H1 (cell line): ENCODE data around the gene MACC1. TPM values are rescaled to one million over a fixed set of nuclear protein-coding genes. Genes with fewer than 3 reads are reported as not detected.

ENCODE experiments used
- CTCF ChIA-PET: fragments of 300-600 bp; sonication (Branson Sonifier 250); formaldehyde crosslinking; loops from one replicate; lab custom pipeline; 2021; ENCODE audit not compliant: partially characterized antibody; lab: Charles Lee
- POLR2A ChIA-PET: fragments of 300-600 bp; sonication (Branson Sonifier 250); formaldehyde crosslinking; loops from one replicate; lab custom pipeline; 2021; ENCODE audit warnings: inconsistent platforms; ENCODE audit not compliant: partially characterized antibody; lab: Charles Lee
- DNase-seq, 2 experiments: peaks; one replicate each; pipeline versions ENCODE4 v3.0.0 to v3.0.0-alpha.2; 2010 to 2022; ENCODE audit warnings: low spot score in 2 of 2, low read depth in 1 of 2, mixed read lengths in 1 of 2
- FAIRE-seq: peaks from 2 replicates; lab custom pipeline; 2011; peaks lifted over from hg19 to GRCh38; lab: Jason Lieb, UNC
- H2AFZ ChIP-seq: 2 replicates; pipeline ENCODE4 v1.8.1; 2012; ENCODE audit warnings: low read length, inconsistent platforms
- H2AK5ac ChIP-seq: 2 replicates; pipeline ENCODE4 v1.6.1; 2013; ENCODE audit warnings: low read depth, low read length
- H2BK120ac ChIP-seq: replicated peaks from 2 replicates; pipeline ENCODE3; 2013; ENCODE audit warnings: low read depth, low read length, inconsistent platforms
- H2BK12ac ChIP-seq: 2 replicates; pipeline ENCODE4 v1.6.1; 2013; ENCODE audit warnings: low read depth, low read length
- H2BK15ac ChIP-seq: 2 replicates; pipeline ENCODE4 v1.6.1; 2013; ENCODE audit warnings: low read length
- H2BK20ac ChIP-seq: 2 replicates; pipeline ENCODE4 v1.6.1; 2013; ENCODE audit warnings: low read length
- H2BK5ac ChIP-seq: 2 replicates; pipeline ENCODE4 v1.6.1; 2013; ENCODE audit warnings: low read depth, low read length
- H3K14ac ChIP-seq: 2 replicates; pipeline ENCODE4 v1.6.1; 2013; ENCODE audit warnings: inconsistent platforms; ENCODE audit not compliant: insufficient read length
- H3K18ac ChIP-seq: 2 replicates; pipeline ENCODE4 v1.6.1; 2013; ENCODE audit warnings: low read length; ENCODE audit errors: extremely low read depth
- H3K23ac ChIP-seq: 2 replicates; pipeline ENCODE4 v1.6.1; 2013; ENCODE audit warnings: inconsistent platforms; ENCODE audit not compliant: insufficient read length
- H3K23me2 ChIP-seq: 2 replicates; pipeline ENCODE4 v1.6.1; 2013; ENCODE audit warnings: low read depth, low read length
- H3K27ac ChIP-seq: 2 replicates; pipeline ENCODE4 v1.6.1; 2011; ENCODE audit warnings: low read depth, low read length, inconsistent platforms
- H3K27me3 ChIP-seq, 4 experiments: replicated peaks in 1 of 4; 1 replicate in 1 of 4; 2 replicates in 3 of 4; pipeline versions ENCODE4 v1.6.1 to v1.8.1; 2011 to 2013; ENCODE audit warnings: low read length in 3 of 4, mild to moderate bottlenecking in 3 of 4, inconsistent platforms in 2 of 4, mixed read lengths in 2 of 4, moderate library complexity in 1 of 4; ENCODE audit not compliant: control insufficient read depth in 3 of 4, insufficient read depth in 3 of 4; ENCODE audit errors: extremely low read depth in 1 of 4
- H3K36me3 ChIP-seq, 4 experiments: 2 replicates each; pipeline versions ENCODE4 v1.6.1 to v1.8.1; 2011 to 2013; ENCODE audit warnings: mild to moderate bottlenecking in 4 of 4, low read length in 3 of 4, moderate library complexity in 2 of 4, control low read depth in 1 of 4, inconsistent platforms in 1 of 4; ENCODE audit not compliant: insufficient read depth in 4 of 4, control insufficient read depth in 2 of 4
- H3K4ac ChIP-seq: replicated peaks from 2 replicates; pipeline ENCODE3; 2013; ENCODE audit warnings: low read length, low read depth, mixed read lengths, inconsistent platforms; ENCODE audit not compliant: insufficient read length
- H3K4me1 ChIP-seq, 4 experiments: replicated peaks in 1 of 4; 1 replicate in 1 of 4; 2 replicates in 3 of 4; pipeline versions ENCODE4 v1.6.1 to v1.8.1; 2011 to 2013; ENCODE audit warnings: low read length in 3 of 4, inconsistent platforms in 2 of 4, mixed read lengths in 1 of 4; ENCODE audit not compliant: insufficient read depth in 4 of 4, control insufficient read depth in 3 of 4
- H3K4me2 ChIP-seq, 2 experiments: 2 replicates each; pipeline versions ENCODE4 v1.6.1 to v1.8.1; 2011 to 2013; ENCODE audit warnings: low read depth in 2 of 2, low read length in 2 of 2, control low read depth in 1 of 2, inconsistent platforms in 1 of 2, mild to moderate bottlenecking in 1 of 2; ENCODE audit not compliant: insufficient read depth in 1 of 2
- H3K4me3 ChIP-seq, 4 experiments: fragments of 200-600, 300-600 bp in 1 of 4; sonication (generic), shearing (Covaris generic), sonication (Bioruptor Twin) in 1 of 4; 2 replicates each; pipeline versions ENCODE4 v1.5.1 to v1.8.1; 2011 to 2016; ENCODE audit warnings: low read length in 4 of 4, low read depth in 3 of 4, control low read depth in 2 of 4, inconsistent platforms in 2 of 4, mild to moderate bottlenecking in 2 of 4, mixed read lengths in 1 of 4, moderate library complexity in 1 of 4; ENCODE audit not compliant: insufficient read depth in 2 of 4; ENCODE audit errors: extremely low read depth in 1 of 4
- H3K56ac ChIP-seq: replicated peaks from 2 replicates; pipeline ENCODE3; 2013; ENCODE audit warnings: low read depth, mild to moderate bottlenecking, mixed read lengths, low read length, inconsistent platforms; ENCODE audit not compliant: insufficient read length
- H3K79me1 ChIP-seq: 2 replicates; pipeline ENCODE4 v1.6.1; 2013; ENCODE audit warnings: low read depth, low read length, control low read depth
- H3K79me2 ChIP-seq, 2 experiments: 2 replicates each; pipeline versions ENCODE4 v1.6.1 to v1.8.1; 2012 to 2013; ENCODE audit warnings: low read length in 2 of 2, mild to moderate bottlenecking in 2 of 2, inconsistent platforms in 1 of 2; ENCODE audit not compliant: insufficient read depth in 2 of 2, control insufficient read depth in 1 of 2
- H3K9ac ChIP-seq, 4 experiments: replicated peaks in 1 of 4; 1 replicate in 1 of 4; 2 replicates in 3 of 4; pipeline versions ENCODE4 v1.6.1 to v1.8.1; 2011 to 2013; ENCODE audit warnings: low read depth in 3 of 4, low read length in 3 of 4, control low read depth in 2 of 4, mild to moderate bottlenecking in 2 of 4, moderate library complexity in 2 of 4, inconsistent platforms in 1 of 4; ENCODE audit errors: extremely low read depth in 1 of 4
- H3K9me3 ChIP-seq, 2 experiments: 2 replicates each; pipeline versions ENCODE4 v1.6.1 to v1.8.1; 2012 to 2013; ENCODE audit warnings: mild to moderate bottlenecking in 2 of 2, moderate library complexity in 2 of 2, control low read depth in 1 of 2, inconsistent platforms in 1 of 2, low read depth in 1 of 2, low read length in 1 of 2, mixed read lengths in 1 of 2; ENCODE audit not compliant: insufficient read depth in 2 of 2
- H4K20me1 ChIP-seq, 2 experiments: replicated peaks in 1 of 2; 2 replicates each; pipeline versions ENCODE3 to v1.8.1; 2011 to 2013; ENCODE audit warnings: inconsistent platforms in 2 of 2, low read length in 2 of 2, mild to moderate bottlenecking in 1 of 2; ENCODE audit not compliant: insufficient read depth in 2 of 2, control insufficient read depth in 1 of 2
- H4K5ac ChIP-seq: 2 replicates; pipeline ENCODE4 v1.6.1; 2013; ENCODE audit warnings: low read length, low read depth, mixed read lengths, inconsistent platforms; ENCODE audit not compliant: insufficient read length
- H4K8ac ChIP-seq: 2 replicates; pipeline ENCODE4 v1.8.0; 2013; ENCODE audit warnings: mild to moderate bottlenecking, moderate library complexity, low read length, inconsistent platforms; ENCODE audit not compliant: insufficient read depth; ENCODE audit errors: extremely low read depth
- H4K91ac ChIP-seq: replicated peaks from 2 replicates; pipeline ENCODE3; 2013; ENCODE audit warnings: low read length, mixed read lengths, inconsistent platforms; ENCODE audit not compliant: insufficient read length
- JUND ChIP-seq: IDR thresholded peaks from 2 replicates; pipeline ENCODE4 v1.6.1; 2011; ENCODE audit warnings: mild to moderate bottlenecking, improper control_type of control experiment, low read length
- KDM4A ChIP-seq: IDR thresholded peaks from one replicate; pipeline ENCODE4 v1.7.1; 2012; ENCODE audit warnings: low read depth, mild to moderate bottlenecking, moderate library complexity, low read length, inconsistent platforms; ENCODE audit not compliant: severe bottlenecking
- SP1 ChIP-seq: IDR thresholded peaks from 2 replicates; pipeline ENCODE4 v1.6.1; 2011; ENCODE audit warnings: low read depth, low read length
- TCF12 ChIP-seq: IDR thresholded peaks from 2 replicates; pipeline ENCODE4 v1.6.1; 2011; ENCODE audit warnings: low read depth, mild to moderate bottlenecking, low read length
- WGBS, 2 experiments: shearing (Covaris generic) in 1 of 2; methylation state at CpG; one replicate each; pipeline versions ENCODE4 v1.1.6 to v1.1.7; 2013 to 2015; ENCODE audit warnings: low lambda C conversion rate in 2 of 2, mixed read lengths in 2 of 2, inconsistent platforms in 1 of 2, low coverage in 1 of 2, missing lambda C conversion rate in 1 of 2; ENCODE audit not compliant: insufficient replicate concordance in 2 of 2, insufficient coverage in 1 of 2, insufficient read length in 1 of 2; ENCODE audit errors: extremely low coverage in 1 of 2, missing lambda C conversion rate in 1 of 2; 5-methylcytosine and 5-hydroxymethylcytosine counted together
- polyA plus RNA-seq, 7 experiments: library from polyadenylated mRNA; depleted of rRNA in 3 of 7; stranded (reverse) in 5 of 7; unstranded in 2 of 7; fragments of >200 nt in 5 of 7; fragments of 200-250 nt in 2 of 7; gene quantifications; 1 replicate in 5 of 7; 2 replicates in 1 of 7; 4 replicates in 1 of 7; pipeline versions ENCODE4 v1.2.1 to v1.2.3, GENCODE V29; 2011 to 2013; ENCODE audit warnings: missing spikeins in 2 of 7, mixed read lengths in 2 of 7
- total RNA-seq: library from RNA; stranded (reverse); fragmentation: NEBNext Ultra II Directional; extraction: Animal tissue kit (Norgen Biotek cat#: 25700); gene quantifications from 2 replicates; pipeline ENCODE4 v1.2.1, GENCODE V29; 2021
- TF ChIP-seq, protein P1 (sequence below): IDR thresholded peaks from 2 replicates; pipeline ENCODE4 v1.6.1; 2012; ENCODE audit warnings: inconsistent platforms

Gene MACC1
- total and polyA plus RNA-seq, 2 of the 8 experiments (the other 6 are each of a cell fraction or from before 2014, with no cell fraction given) = 2.0 to 17.2 TPM

DNA sequence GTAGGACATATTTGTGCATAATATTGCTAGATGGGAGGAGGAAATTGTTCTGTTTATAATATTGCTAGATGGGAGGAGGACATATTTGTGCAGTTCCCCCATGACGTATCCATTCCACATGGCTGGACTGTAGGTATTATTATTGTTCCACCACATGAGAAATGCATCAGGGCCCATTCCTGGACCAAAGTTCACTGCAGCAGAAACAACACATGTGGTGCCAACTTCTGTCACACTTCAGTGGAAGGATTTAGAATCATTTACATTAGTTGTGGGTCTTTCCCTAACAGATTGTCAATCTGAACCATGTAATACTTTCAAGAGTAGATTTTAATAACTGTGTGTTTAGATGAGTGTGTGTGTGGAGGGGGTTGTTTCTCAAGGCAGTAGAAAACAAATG is 32.7 kb upstream of the MACC1 start:
- no peak overlapping the region for H2BK12ac ChIP-seq
- no peak overlapping the region for H2BK20ac ChIP-seq
- WGBS, 2 experiments = 81% methylated on average over 1 of the region's 1 CpG; no CpG with 5 or more reads in 1 of the 2 experiments
- POLR2A ChIA-PET = no interaction called here
- no peak overlapping the region for H4K91ac ChIP-seq
- H3K79me1 ChIP-seq = no peaks in the 10 kb centered on the region
- H3K4me1 ChIP-seq = no peaks in the 10 kb centered on the region
- no peak overlapping the region for H4K5ac ChIP-seq
- H2AK5ac ChIP-seq = no peak overlapping the region
- H2AFZ ChIP-seq = no peak overlapping the region
- no peaks in the 10 kb centered on the region for H3K9me3 ChIP-seq
- H3K79me2 ChIP-seq = no peaks in the 10 kb centered on the region
- H3K23me2 ChIP-seq = peaks cover 2% of the 10 kb centered on the region; the same call in 1 of the 2 replicates
- no peak overlapping the region for H3K23ac ChIP-seq
- DNase-seq = no peak
- TF ChIP-seq KDM4A (no peak), TCF12 (no peak), SP1 (no peak), JUND (no peak)
- TF ChIP-seq, protein P1, sequence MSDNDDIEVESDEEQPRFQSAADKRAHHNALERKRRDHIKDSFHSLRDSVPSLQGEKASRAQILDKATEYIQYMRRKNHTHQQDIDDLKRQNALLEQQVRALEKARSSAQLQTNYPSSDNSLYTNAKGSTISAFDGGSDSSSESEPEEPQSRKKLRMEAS = no peak
- H2BK15ac ChIP-seq = no peak overlapping the region
- no peaks in the 10 kb centered on the region for H3K36me3 ChIP-seq
- H4K8ac ChIP-seq = no peak overlapping the region
- CTCF ChIA-PET = interaction anchor here (0.6 kb wide), 1 partner anchor 667 kb away, joined by 3 read pairs; no protein-coding TSS in a partner anchor
- no peak overlapping the region for H2BK120ac ChIP-seq
- H3K27me3 ChIP-seq = no peaks in the 10 kb centered on the region
- H2BK5ac ChIP-seq = no peak overlapping the region
- H3K9ac ChIP-seq = no peak overlapping the region
- no peak overlapping the region for H3K14ac ChIP-seq
- H3K4ac ChIP-seq = no peak overlapping the region
- no peak overlapping the region for H3K56ac ChIP-seq
- H3K4me3 ChIP-seq = no peak overlapping the region
- no peak overlapping the region for H3K18ac ChIP-seq
- no peak overlapping the region for H3K27ac ChIP-seq
- H3K4me2 ChIP-seq = no peak overlapping the region
- FAIRE-seq = no peak
- no peaks in the 10 kb centered on the region for H4K20me1 ChIP-seq
